ENCODE results near the gene CNDP1. TPM values are rescaled to one million over a fixed set of nuclear protein-coding genes. Genes with fewer than 3 reads are reported as not detected.

The CNDP1 gene
- total RNA-seq, 1 donor from 2014 or later, result not detected

- Mint-ChIP-seq H3K27me3 (ENCODE audit: unreplicated experiment) (peaks cover 4% of the 10 kb centered on the region), H3K36me3 (ENCODE audit: low read depth, unreplicated experiment) (peaks cover 7% of the 10 kb centered on the region), H3K27ac (ENCODE audit: unreplicated experiment) (no peak overlapping the region), H3K4me3 (ENCODE audit: unreplicated experiment) (no peak overlapping the region), H3K9me3 (ENCODE audit: unreplicated experiment) (peaks cover 14% of the 10 kb centered on the region), H3K4me1 (ENCODE audit: unreplicated experiment) (no peaks in the 10 kb centered on the region)
- no peak for DNase-seq (ENCODE audit: low spot score)
- TF ChIP-seq CTCF (IDR thresholded peaks at IDR 0.05; ENCODE audit: unreplicated experiment), result no peak
These were observed 16.6 kb downstream of the CNDP1 start for GRCh38 chr18:74550886-74551285.

- DNase-seq (ENCODE audit: low spot score), result no peak
- no peak for TF ChIP-seq CTCF (IDR thresholded peaks at IDR 0.05; ENCODE audit: unreplicated experiment)
- Mint-ChIP-seq H3K36me3 (ENCODE audit: low read depth, unreplicated experiment) (peaks cover 7% of the 10 kb centered on the region), H3K27ac (ENCODE audit: unreplicated experiment) (no peak overlapping the region), H3K4me3 (ENCODE audit: unreplicated experiment) (no peak overlapping the region), H3K9me3 (ENCODE audit: unreplicated experiment) (peaks cover 11% of the 10 kb centered on the region), H3K27me3 (ENCODE audit: unreplicated experiment) (peaks cover 4% of the 10 kb centered on the region), H3K4me1 (ENCODE audit: unreplicated experiment) (no peaks in the 10 kb centered on the region)
These were observed 17.2 kb downstream of the CNDP1 start for GRCh38 chr18:74551452-74551851.

- peak; percentile 77 for DNase-seq (ENCODE audit: low spot score)
- no peak overlapping the region for H3K4me3 Mint-ChIP-seq (ENCODE audit: unreplicated experiment)
These were observed 17.7 kb downstream of the CNDP1 start for GRCh38 chr18:74551936-74552555.

GRCh38 chr18:74556126-74556525 lies 21.8 kb downstream of the CNDP1 start:
- Mint-ChIP-seq H3K4me1 (ENCODE audit: unreplicated experiment) (no peaks in the 10 kb centered on the region), H3K27ac (ENCODE audit: unreplicated experiment) (no peak overlapping the region), H3K36me3 (ENCODE audit: low read depth, unreplicated experiment) (peaks cover 3% of the 10 kb centered on the region), H3K9me3 (ENCODE audit: unreplicated experiment) (no peaks in the 10 kb centered on the region), H3K27me3 (ENCODE audit: unreplicated experiment) (peaks cover 4% of the 10 kb centered on the region), H3K4me3 (ENCODE audit: unreplicated experiment) (no peak overlapping the region)
- no peak for TF ChIP-seq CTCF (IDR thresholded peaks at IDR 0.05; ENCODE audit: unreplicated experiment)
- DNase-seq (ENCODE audit: low spot score), result no peak

More at GRCh38 chr18:74551936-74552555, 17.7 kb downstream of the CNDP1 start:
- no peaks in the 10 kb centered on the region for H3K4me1 Mint-ChIP-seq (ENCODE audit: unreplicated experiment)
- no peak overlapping the region for H3K27ac Mint-ChIP-seq (ENCODE audit: unreplicated experiment)
- peak; percentile 77 for TF ChIP-seq CTCF (IDR thresholded peaks at IDR 0.05; ENCODE audit: unreplicated experiment)
- peaks cover 4% of the 10 kb centered on the region for H3K27me3 Mint-ChIP-seq (ENCODE audit: unreplicated experiment)
- peaks cover 7% of the 10 kb centered on the region for H3K36me3 Mint-ChIP-seq (ENCODE audit: low read depth, unreplicated experiment)
- H3K9me3 Mint-ChIP-seq (ENCODE audit: unreplicated experiment), result peaks cover 11% of the 10 kb centered on the region

- Mint-ChIP-seq H3K27ac (ENCODE audit: unreplicated experiment) (no peak overlapping the region), H3K9me3 (ENCODE audit: unreplicated experiment) (no peaks in the 10 kb centered on the region), H3K36me3 (ENCODE audit: low read depth, unreplicated experiment) (peaks cover 3% of the 10 kb centered on the region), H3K27me3 (ENCODE audit: unreplicated experiment) (peaks cover 2% of the 10 kb centered on the region), H3K4me1 (ENCODE audit: unreplicated experiment) (no peaks in the 10 kb centered on the region), H3K4me3 (ENCODE audit: unreplicated experiment) (no peak overlapping the region)
- DNase-seq (ENCODE audit: low spot score), result no peak
- no peak for TF ChIP-seq CTCF (IDR thresholded peaks at IDR 0.05; ENCODE audit: unreplicated experiment)
These were observed 23.8 kb downstream of the CNDP1 start for GRCh38 chr18:74558096-74558495.

All from endothelial cell (in vitro differentiated cells).